NCI-H1105 treated with DMSO at 0.1 percent for 48 hours (cell line): ENCODE results near the gene DNM3.

Experiments used
- DNase-seq: peaks from one replicate; lab custom pipeline; 2025; lab: John Stamatoyannopoulos, UW

The DNM3 gene

DNA sequence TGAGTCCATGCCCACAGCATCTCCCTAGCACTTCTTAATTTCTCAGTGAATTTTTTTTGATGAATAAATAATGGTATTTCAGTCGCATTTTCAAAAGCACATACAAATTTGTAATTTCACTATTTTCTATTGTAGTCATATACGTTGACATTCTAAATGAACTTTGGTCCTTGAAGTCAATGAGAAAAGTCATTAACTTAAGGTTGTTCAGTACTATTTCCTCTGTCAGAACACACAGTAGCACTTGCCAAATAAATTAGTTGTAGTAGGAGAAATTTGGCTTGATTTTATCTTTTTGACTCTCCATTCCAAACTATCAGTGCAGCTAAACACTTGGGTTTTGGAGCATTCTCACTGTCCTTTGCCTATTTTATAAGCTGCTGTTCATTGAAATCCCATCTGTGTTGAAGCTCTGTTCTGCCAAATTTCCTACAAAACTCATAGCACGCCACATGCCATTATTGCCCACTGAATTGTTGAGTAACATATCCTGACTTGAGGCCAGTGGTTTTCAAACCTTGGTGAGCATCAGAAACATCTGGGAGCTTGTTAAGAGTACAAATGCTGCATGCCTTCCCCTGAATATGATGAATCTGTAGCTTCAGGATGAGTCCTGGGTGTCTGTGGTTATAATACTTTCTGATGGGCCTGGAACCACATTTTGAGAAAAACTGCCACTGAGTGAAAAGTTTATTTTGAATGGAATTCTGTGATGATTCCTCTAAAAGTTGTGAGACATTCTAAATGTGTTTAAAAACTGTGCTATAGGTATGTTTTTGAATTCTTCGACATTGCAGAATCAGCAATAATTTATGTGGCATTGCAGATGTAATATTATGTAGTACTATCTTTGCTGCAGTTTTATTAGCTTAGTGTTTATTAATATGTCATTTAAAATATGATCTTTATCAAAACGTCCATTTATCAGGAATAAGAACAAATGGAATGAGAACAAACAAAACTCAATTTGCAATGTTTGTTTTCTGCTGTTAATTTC, 78.9 kb downstream of the DNM3 start:
- no peak for DNase-seq

DNA sequence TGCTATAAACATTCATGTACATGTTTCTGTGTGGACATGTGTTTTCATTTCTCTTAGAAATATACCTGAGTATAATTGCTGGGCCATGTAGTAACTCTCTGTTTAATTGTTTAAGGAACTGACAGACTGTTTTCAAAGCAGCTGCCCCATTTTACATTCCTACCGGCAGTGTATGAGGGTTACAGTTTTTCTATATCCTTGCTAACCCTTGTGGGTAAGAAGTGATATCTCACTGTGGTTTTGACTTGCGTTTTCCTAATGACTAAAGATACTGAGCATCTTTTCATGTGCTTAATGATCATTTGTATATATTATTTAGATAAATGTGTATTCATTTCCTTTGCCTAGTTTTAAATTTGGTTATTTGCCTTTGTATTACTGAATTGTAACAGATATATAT, 81.7 kb downstream of the DNM3 start:
- DNase-seq = no peak

DNA sequence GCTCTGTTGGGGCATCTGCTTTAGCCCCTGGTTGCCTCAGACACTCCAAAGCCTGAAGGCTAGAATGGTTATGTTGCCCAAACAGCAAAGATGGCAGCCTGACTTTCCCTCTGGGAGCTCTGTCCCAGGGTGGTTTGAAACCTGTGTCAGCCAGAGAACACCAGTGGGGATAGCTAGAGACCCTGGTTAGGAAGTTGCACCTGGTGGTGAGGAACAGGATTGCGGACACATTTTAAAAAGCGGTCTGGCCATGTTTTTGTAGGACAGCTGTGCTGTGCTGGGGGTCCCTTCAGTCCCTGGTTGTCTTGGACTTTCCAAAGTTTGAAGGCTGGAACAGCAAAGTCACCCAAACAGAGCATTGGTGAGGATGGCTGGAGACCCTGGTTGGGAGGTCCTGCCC, 87.8 kb downstream of the DNM3 start:
- DNase-seq = no peak

DNA sequence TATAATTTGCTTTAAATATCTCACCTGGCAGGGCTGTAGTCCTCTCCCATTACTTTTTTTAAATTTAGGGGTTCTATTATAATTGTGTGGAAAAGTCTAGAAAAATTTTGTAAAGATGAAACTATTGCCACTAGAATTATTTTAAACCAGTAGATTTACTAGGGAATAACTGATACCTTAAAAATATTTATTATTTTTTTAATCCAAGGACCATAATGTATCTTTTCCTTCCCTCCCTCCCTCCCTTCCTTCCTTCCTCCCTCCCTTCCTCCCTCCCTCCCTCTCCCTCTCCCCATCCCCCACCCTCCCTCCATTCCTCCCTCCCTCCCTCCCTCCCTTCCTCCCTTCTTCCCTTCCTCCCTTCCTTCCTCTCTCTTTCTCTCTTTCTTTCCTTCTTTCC, 90.5 kb downstream of the DNM3 start:
- no peak for DNase-seq

DNA sequence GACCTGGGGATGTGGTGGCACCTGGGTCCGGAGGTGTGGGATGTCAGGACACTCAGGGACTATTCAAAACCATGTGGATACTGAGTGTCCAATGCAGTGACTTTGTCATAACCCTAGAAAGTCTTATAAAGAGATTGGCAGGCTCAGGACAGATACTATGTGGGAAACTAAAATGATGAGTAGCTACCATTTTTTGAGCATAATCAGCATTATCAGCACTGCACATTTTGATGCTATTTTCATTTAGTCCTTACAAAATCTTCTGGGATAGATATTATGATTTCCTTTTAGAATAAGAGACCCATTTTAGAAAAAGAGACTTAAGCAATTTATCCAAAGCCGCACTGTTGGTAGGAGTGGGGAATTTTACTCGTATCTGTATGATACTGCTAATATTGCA, 93.4 kb downstream of the DNM3 start:
- DNase-seq = no peak

DNA sequence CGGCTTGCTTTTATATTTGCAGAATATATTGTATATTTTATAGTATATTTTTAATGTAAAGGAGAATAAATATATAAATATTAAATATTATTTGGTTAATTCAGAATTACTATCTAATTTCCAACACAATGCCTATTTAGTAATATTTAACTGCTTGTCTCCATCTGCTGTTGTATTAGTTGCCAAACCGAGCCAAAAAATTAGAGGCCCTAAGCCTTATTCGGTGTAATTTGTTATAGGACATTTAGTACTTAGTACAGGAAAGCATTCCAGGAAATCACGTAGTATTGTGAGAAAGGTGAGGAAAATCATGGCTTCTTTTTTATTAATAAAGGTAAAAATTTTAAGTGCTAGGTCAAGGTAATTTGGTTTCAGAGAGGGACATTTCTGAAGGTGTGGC, 93.8 kb downstream of the DNM3 start:
- DNase-seq = no peak

DNA sequence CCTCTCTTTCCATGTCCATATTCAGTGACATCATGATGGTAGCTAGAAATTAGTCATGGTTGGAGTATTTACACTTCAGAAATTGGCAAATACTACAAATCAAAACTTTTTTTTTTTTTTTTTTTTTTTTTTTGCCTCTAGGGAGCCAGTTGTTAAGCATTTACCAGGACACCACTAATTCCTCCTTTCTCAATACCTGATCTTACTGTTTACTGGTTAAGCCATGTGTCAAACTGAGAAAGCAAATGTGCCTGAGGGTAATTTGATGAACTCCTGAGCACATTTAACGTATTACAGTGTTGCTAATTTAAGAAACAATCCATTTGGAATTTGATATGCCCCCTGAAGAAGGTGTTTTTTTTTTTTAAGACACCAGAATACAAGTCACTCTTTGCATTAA, 94.4 kb downstream of the DNM3 start:
- no peak for DNase-seq

DNA sequence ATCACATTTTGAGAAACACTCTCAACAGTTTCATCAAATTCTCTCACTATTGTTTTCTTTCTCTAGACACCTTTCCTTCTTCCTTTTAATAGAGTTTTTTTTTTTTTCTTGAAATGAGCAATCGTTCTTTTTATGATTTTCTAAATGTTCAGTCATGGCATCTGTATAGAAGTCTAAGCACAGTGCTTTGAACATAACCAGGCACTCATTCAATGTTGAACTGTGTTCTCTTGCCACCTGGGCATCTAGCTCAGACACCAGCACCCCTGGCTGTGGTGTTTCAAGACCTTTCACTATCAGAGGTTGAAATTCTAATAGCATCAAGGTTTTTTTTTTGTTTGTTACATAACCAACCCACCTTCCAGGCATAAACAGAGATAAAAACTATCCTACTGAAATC, 96.6 kb downstream of the DNM3 start:
- no peak for DNase-seq

DNA sequence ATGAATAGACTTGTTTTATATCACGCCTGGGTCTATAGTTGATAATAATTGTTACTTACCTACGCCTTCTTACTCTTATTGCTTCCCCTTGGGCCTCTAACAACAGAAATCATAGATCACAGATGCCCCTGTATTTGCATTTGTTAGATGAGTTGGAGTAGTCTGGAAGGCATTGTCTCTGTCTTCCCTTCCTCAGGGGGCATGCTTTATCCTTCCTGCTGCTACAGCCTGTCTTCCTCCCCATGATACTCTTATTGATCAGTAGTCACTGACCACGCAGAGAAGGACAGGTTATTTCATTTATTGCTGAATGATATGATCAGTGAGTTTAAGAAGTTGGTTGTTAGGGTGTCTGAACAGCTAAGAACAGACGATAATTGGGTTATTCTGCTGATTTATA, 98.4 kb downstream of the DNM3 start:
- DNase-seq = no peak

DNA sequence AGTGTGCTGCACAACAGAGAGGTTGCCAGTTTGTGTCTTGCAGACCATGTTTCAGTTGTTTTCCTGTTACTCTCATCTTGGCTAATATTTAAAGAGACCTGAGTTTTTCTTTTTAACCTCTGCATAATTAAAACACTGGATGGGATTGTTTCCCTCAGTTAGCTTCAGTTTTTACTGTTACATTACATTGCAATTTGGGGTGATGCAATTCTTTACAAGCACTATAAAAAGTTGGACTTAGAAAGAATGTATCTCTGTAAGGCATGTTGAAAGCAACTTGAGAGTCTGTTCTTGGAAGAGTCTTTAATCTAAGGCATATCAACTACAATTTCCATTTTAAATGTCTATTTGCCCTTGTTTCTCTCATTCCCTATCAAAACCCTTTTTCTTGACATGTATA, 99.1 kb downstream of the DNM3 start:
- DNase-seq = no peak

DNA sequence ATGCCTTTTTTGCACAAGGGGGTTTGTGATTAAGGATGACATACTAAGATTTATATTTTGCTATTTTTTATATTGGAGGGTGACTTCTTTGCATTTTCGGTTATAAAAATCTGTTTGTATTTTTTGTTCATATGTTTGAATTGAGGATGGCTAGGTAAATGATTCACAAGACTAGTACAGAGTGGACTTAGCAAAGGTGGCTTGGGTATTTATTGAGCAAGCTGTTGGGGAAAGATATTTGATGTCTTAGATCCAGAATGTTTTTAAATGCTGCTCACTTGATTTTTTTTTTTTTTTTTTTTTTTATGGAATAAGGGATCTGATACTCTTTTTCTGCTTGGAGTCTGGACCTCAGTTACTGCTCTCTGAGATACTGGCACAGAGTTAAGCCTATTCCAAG, 100.6 kb downstream of the DNM3 start:
- no peak for DNase-seq

DNA sequence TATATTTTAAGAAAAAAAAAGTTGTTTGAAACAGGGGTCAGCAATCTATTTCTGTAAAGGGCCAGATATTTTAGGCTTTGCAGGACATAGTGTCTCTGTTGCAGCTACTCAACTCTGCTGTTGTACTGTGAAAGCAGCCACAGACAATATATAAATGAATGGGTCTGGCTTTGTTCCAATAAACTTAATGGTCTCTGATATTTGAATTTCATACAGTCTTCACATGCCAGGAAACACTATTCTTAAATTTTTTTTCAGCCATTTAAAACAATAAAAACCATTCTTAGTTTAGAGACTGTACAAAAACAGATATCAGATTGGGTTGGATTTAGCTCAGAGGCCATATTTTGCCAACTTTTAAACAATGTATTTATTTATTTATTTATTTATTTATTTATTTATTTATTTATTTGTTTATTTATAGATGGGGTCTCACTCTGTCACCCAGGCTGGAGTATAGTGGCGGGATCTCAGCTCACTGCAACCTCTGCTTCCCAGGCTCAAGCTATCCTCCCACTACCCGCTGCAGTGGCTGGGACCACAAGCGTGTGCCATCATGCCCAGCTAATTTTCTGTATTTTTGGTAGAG, 102.8 kb downstream of the DNM3 start:
- no peak for DNase-seq

DNA sequence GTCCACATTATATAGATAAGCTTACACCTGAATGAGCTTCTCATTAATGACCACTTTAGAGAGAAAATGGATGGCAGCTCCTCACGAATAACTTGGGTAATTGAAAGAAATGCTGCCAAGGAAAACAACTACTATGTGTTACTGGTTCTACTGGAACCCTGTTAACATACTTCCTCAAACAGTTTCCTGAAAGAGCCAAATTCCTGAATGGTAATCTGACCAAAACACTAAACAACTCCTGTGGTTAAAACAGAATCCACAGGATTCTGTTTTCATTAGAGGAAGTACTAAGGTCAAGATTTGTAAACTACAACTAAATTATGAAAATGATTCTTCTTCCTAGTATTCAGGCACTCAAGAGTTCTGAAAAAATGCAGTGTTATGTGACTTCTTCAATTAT, 107.2 kb downstream of the DNM3 start:
- DNase-seq = no peak

DNA sequence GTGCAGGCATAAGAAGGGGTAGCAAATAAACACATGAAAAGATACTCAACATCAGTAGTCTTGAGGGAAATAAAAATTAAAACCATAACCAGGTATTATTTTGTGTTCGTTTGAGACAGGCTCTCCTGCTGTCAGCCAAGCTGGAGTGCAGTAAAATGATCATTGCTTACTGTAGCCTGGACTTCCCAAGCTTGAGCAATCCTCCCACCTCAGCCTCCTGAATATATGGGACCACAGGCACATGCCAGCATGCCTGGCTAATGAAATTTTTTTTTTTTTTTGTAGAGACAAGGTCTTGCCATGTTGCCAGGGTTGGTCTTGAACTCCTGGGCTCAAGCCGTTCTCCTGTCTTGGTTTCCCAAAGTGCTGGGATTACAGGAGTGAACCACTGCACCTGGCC, 108.0 kb downstream of the DNM3 start:
- no peak for DNase-seq

DNA sequence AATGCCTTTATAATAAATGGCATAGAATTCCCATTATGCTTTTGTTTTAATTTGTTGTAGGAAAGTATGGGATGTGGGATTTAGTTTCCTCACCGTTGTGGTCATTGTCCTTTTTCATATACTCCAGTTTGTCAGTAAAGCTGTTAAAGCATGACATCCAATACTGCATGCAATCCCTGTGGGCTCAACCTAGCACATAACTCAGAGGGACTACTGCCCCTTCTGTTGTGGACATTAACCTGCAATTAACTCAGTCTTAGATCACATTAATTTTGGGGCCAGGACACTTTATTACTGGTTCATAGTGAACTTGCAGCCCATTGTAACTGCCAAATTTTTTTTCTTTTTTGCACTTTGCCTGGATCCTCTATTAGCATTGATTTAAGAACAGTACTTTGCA, 112.5 kb downstream of the DNM3 start:
- DNase-seq = no peak

DNA sequence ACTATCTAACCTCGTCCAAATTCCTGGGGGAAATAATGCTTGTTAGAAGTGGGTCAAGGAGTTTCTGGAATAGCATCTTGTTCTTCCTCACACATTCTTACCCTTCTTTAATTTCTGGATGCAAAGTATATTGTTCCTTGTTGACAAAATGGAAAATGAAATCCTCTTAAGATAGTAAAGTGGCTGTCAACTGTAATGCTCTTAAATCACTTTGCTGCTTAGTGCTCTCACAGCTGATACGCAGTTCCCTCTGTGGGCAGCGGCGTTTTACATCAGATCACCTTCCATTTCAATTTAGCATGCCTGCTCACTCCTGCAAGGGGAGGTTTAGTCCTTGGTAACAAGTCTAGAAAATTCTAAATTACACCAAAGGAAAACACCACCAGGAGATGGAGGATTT, 113.1 kb downstream of the DNM3 start:
- DNase-seq = no peak

DNA sequence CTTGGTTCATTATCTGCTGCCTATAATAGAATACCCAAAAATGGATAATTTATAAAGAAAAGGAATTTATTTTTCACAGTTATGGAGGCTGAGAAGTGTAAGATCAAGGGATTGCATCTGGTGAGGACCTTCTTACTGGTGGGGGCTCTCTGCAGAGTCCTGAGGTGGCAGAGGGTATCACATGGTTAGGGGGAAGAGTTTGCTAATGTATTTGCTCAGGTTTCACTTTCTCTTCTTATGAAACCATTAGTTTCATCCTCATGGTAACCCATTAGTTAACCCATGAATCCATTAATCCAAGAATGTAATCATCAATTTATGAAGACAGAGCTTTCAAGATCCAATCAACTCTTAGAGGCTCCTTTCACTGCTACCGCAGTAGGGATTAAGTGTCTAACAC, 120.6 kb downstream of the DNM3 start:
- no peak for DNase-seq

DNA sequence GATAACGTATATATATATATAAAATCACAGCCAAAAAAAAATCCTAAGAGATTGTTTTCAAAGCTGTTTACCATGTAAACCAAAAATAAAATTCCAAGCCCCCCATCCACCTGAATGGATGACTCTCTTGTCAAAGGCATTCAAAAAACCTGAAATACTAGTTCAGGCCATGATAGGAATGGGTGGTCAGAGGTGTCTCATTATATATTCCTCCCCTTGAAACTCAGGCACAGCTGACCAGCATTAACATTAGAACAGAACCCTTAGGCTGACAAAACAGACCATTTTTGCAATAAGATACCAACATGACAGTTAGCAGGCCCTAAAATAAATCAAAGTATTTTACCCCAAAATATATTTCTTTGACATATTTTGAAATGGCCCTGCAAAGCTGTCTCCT, 122.5 kb downstream of the DNM3 start:
- DNase-seq = no peak

DNA sequence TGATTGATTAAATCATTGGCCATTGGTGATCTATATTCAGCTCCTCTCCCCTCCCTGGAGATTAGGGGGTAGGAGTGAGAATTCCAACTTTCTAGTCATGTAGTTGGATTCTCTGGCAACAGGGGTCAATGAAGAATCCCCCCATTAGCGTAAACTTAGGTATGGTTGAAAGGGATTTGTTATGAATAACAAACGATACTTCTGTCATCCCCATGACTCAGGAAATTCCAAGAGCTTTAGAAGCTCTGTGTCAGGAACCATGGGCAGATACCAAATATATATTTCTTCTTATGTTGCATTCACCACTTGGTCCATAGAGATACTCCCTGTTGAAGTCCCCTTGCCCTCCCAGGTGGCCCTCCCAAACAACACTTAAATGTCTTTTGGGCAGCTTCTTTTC, 124.5 kb downstream of the DNM3 start:
- no peak for DNase-seq

DNA sequence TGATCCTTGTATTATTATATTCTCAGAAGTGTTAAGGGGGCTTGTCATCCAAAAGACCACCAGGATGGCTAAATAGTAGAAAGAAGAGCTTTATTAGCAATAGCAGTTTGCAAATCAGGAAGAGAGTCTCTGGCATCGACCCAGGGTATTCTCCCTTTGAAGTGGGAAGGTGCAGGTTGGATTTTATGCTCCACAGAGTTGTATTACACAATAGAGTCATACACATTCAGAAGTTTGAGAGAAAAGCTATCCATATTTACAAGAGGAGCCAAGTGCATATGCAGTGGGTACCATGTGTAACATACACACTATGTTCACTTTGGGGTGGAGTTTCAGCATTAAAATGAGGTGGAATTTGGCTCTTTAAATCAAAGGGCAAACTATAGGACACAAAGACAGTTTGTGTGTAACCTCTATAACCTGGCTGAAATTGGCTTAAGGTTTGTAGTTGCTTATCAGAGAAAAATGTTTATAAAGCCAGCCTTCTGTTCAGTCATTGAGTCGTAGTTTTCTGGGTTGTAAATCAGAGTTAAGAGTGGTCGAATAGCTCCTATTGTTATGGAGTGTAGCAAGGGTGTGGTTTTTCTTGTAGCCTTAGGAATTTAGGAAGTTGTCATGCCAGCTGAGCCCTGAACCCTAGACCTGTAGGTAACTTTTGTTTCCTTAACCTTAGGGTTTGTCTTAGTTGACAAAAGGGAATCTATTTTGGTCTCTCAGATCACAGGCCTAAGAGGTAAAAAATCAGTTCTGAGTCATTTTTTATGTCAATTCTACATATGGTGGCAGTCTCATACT, 125.3 kb downstream of the DNM3 start:
- DNase-seq = no peak

DNA sequence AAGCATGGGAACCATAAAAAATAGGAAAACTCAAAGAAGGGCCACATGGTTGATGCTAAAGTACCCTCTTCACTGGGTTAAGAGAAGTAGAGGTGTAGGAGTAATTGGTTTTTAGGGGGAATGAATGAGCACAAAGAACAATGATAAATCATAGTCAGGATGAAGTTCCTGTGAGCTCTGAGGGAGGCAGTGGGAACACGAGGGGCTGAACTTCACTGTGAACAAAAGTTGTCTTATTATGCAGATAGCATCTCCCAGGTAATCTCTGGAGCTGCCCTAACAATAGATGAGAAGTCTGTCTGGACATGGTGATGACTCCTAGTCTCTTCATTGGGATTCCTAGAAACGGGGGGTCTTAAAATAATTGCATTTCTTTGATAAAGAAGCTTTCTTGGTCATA, 127.9 kb downstream of the DNM3 start:
- no peak for DNase-seq

DNA sequence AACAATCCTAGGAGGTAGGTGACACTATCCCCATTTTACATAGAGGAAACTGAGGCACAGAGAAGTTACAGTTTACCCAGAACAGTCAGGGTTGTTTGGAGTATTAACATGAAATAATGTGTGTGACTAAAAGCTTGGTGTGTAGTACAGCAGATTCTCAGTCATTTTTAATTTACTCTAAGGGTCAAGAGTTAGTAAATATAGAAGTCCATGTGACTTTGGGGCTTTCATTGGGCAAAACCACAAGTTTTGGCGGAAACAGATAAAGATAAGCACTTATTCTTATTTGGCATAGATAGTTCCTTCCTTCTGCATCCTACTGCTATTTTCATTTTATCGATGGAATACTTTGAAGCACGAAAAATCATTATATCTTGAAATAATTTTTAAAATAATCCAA, 128.5 kb downstream of the DNM3 start:
- DNase-seq = no peak

DNA sequence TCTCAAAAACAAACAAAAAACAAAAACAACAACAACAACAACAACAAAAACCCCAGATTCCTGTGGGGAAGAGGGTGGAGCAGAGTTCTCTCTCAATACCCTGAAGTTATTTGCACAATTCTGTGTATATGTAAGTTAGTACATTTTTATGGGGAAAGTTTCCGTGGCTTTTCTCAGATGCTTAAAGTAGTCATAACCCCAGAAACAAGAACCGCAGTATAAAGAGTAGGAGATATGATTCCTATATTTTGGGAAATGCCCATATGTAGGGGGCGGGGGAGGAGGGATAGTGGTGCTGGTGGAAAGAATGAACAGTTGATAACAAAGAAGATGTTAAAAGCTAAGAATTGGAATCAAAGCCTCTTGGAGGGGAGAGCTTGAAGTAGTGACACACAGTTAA, 131.5 kb downstream of the DNM3 start:
- no peak for DNase-seq
